H54 (cell line): ENCODE results near the gene TXNRD2.
A peak's percentile ranks its signal among the peaks of the same experiment; 100 is the strongest.
"Not testable (repeated sequence)": the region's sequence is repeated elsewhere in the genome, so short reads cannot be mapped to it uniquely, and the experiment has no call there.

Experiments used
- DNase-seq: peaks from one replicate; pipeline ENCODE4 v3.0.0; 2011; ENCODE audit warnings: low spot score, mixed read lengths; ENCODE audit not compliant: insufficient read length
- FAIRE-seq: peaks from 3 replicates; lab custom pipeline; 2011; peaks lifted over from hg19 to GRCh38; lab: Jason Lieb, UNC
- POLR2A ChIP-seq: IDR thresholded peaks from 2 replicates; pipeline ENCODE4 v1.6.1; 2011; ENCODE audit warnings: low read depth, mild to moderate bottlenecking, low read length

Gene TXNRD2

DNA sequence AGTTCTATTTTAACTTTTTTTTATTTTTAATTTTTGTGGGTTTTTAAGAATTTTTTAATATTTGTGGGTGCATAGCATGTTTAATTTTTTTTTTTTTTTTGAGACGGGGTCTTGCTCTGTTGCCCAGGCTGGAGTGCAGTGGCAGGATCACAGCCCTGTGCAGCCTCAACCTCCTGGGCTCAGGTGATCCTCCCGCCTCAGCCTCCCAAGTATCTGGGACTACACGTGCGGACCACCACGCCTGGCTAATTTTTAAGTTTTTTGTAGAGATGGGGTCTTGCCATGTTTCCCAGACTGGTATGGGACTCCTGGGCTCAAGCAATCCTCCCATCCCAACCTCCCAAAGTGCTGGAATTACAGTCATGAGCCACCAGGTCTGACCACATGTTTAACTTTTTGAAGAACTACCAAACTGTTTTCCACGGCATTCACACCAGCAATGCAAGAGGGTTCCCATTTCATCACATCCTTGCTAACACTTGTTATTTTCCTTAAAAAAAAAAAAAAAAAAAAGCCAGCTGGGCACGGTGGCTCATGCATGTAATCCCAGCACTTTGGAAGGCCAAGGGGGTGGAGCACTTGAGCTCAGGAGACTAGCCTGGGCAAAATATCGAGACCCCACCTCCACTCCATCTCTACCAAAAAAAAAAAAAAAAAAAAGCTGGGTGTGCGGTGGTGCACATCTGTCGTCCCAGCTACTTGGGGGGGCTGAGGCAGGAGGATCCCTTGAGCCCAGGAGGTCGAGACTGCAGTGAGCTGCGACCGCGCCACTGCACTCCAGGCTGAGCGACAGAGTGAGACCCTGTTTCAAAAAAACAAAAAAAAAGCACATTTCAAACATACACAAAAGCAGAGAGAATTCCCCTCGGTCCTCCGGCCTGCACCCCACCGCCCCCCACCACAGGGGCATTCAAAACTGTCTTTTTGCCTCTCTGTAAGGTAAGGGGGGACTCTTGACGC, 16.7 kb upstream of the TXNRD2 start:
- no peak for TF ChIP-seq POLR2A
- FAIRE-seq (no peak), DNase-seq (no peak)

GRCh38 chr22:19957445-19957844, 15.8 kb upstream of the TXNRD2 start:
- DNase-seq: no peak
- no peak for FAIRE-seq
- no peak for TF ChIP-seq POLR2A

DNA sequence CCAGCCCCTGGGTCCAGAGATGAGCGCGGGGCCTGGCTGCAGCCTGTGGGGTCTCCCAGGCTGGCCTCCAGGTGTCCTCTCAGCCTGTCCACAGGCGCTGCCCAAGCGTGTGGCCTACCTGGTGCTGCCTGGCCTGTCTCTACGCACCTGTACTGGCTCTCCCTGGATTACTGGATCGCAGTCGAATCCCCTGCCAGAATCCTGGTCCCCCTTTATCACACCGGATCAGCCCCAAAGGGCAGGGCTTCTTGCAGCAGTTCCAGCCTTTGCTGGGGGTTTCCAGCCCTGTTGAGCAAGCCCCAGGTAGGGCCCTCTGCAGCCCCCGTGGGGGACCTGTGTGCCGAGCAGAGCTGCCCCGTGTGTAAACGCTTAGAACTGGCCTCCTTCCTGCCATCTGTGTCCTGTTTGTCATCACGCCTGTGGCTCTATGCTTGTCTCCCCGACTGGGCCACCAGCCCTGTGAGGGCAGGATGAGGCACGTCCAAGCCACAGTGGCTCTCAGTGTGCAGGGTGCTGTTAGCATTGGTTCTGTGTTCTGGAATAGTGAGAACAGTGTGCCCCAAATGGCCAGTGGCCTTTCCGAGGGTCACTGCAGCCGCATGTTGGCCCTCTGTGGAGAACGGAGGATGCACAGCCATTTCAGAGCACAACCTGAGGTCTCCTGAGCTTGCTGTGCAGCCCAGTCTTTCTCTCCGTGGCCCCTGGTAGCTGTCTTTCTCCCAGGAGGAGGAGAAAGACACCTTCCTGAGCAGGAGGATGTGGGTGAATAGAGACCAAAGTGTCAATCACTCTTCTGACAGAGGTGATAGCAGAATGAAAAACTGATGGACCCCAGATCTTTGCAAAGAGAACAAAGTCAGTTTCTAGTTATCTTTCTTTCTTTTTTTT, 13.9 kb upstream of the TXNRD2 start:
- no peak for DNase-seq
- no peak for TF ChIP-seq POLR2A
- FAIRE-seq: no peak

DNA sequence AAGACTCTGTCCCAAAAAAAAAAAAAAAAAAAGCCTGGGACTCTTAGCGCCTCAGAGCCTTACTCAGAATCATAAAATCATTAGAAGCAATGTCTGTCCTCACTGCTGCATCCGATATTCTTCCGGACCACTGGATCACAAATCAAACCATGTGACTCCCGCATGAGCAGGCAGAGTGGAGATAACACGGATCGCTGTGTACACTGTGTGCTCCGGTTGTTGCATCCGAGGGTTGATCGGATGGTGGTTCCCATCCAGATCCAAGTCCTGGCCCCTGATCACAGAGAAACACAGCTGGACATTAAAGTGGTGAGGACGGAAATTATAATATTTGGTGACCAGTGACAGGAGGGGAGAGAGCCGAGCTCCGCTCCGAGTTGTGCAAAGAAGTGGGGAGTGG, 9.7 kb upstream of the TXNRD2 start:
- DNase-seq (no peak), FAIRE-seq (no peak)
- TF ChIP-seq POLR2A: no peak

DNA sequence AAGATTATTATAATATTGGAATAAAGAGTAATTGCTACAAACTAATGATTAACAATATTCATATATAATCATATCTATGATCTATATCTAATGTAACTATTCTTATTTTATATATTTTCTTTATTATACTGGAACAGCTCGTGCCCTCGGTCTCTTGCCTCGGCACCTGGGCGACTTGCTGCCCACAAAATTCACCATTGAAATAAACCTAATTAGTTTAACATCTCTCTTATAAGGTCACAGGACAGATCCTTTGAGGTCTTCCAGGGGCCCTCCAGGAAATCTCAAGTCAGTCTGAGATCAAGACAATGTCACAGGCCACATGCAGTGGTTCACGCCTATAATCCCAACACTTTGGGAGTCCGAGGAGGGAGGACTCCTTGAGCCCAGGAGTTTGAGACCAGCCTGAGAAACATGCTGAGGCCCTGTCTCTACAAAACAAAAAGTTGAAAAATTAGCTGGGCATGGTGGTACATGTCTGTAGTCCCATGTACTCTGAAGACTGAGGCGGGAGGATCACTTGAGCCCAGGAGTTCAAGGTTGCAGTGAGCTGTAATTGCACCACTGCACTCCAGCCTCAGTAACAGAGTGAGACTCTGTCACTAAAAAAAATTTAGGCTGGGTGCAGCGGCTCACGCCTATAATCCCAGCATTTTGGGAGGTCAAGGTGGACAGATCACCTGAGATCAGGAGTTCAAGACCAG, 6.6 kb upstream of the TXNRD2 start:
- FAIRE-seq: no peak
- no peak for TF ChIP-seq POLR2A

DNA sequence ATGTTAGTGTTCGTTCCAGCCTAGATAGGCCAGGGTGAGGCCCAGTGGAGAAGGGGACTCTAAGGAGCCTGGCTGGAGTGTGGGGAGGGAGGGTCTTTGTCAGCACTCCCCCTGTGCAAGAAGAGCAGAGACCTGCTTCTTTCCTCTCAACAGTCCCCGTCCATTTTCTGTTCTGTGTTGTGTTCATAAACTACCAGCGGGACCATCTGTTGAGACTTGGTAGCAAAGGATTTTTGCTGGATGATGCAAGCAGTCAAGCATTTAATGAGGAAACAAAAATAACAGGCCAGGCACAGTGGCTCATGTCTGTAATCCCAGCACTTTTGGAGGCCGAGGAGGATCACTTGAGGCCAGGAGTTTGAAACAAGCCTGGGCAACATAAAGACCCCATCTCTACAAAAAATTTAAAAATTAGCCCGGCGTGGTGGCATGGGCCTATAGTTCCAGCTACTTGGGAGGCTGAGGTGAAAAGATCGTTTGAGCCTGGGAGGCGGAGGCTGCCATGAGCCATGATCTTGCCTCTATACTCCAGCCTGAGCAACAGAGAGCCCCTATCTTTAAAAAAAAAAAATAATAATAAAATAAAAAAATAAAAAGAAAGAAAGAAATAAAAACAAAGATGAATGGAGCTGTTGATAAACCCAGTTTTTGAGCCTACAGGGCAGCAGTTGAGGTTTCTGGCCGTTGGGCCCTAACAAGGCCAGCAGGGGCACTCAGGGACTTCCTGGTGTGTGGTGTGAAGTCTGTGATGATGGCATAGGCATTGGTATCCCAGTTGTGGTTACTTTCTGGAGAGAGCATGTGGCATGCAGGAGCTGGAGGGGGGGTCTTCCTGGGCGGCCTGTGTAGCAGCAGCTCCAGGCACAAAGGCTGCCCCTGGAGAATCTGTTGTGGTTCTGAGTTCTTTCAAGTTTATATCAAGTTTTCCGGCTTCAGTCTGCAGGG, 1.7 kb upstream of the TXNRD2 start:
- no peak for TF ChIP-seq POLR2A
- DNase-seq (peak; percentile 44), FAIRE-seq (peak; percentile 41)

More for the DNA sequence above, 6.6 kb upstream of the TXNRD2 start:
- no peak for DNase-seq

GRCh38 chr22:19942157-19943081, 801 bp upstream of the TXNRD2 start:
- no peak for FAIRE-seq
- TF ChIP-seq POLR2A: no peak
- DNase-seq: no peak

DNA sequence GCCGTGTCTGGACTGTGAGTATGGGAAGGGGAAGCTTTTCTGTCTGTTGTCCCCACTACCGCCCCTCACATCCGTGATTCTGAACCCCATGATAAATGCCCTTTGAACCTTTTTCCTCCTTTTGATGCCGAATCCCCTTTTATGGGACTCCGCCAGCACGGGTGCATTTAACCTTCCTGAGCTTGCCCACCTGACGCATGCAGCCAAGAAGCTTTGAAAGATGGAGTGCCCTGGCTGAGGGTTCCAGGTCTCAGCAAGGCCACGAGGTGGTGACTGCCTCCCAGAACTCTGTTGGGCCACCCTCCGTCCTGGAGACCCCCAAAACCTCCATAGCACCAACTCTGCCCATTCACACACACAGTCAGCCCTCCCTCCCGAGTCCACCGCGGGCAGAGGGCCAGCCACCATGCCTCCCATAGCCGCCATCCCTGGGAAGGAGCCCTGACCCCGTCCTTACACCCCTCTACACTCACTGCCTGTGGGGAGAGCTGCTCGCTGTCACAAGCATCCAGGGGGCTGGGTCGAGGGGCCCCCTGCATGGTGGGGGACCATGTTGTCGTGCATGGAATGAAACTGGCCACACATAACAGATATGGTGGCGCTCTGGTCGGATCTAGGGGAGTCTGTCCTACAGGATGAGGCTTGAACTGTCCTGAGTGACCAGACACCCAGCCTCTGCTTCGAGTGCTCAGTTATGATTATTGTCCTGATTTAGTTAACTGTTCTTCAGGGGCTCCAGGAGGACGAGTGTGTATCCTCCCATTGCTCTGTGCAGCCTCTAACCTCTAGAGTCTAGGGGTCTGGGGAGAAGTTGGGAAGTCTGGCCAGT, 868 bp downstream of the TXNRD2 start:
- no peak for TF ChIP-seq POLR2A
- FAIRE-seq (no peak), DNase-seq (no peak)

DNA sequence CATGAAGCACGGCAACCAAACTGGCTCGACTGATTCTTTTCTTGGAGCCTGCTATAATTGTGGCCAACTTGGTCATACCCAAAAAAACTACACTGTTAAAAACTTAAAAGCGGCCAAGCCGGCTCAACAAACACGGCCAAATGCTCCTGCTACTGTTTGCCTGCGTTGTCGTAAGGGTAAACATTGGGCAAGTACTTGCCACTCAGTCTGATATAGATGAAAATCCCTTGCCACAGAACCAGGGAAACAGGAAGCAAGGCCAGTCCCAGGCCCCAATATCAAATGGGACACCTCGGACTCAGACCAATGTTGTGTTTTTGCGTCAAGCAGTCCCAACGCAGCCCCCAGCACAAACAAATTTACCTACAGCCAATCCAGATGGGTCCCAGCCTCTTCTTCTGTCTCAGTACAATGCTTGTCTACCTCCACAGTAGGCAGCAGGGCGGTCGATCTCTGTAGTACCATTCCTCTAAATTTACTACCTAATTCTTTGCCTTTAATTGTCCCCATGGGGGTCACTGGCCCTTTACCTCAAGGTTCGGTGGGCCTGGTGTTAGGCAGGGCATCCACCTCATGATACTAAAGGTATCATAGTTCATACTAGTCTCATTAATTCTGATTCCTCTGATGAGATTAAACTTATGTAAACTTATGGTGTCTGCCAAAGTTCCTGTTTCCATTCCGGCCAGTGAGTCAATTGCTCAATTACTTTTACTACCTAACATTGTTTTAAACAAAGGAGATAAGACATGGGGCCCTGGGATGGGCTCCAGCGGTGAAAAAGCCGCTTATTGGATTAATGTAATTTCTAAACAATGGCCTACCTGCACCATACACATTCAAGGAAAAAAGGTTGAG, 3.8 kb downstream of the TXNRD2 start:
- FAIRE-seq (no peak), DNase-seq (no peak)
- no peak for TF ChIP-seq POLR2A

- no peak for TF ChIP-seq POLR2A
- no peak for DNase-seq
- FAIRE-seq: no peak
Measured at GRCh38 chr22:19936513-19936912, 5.1 kb downstream of the TXNRD2 start.

DNA sequence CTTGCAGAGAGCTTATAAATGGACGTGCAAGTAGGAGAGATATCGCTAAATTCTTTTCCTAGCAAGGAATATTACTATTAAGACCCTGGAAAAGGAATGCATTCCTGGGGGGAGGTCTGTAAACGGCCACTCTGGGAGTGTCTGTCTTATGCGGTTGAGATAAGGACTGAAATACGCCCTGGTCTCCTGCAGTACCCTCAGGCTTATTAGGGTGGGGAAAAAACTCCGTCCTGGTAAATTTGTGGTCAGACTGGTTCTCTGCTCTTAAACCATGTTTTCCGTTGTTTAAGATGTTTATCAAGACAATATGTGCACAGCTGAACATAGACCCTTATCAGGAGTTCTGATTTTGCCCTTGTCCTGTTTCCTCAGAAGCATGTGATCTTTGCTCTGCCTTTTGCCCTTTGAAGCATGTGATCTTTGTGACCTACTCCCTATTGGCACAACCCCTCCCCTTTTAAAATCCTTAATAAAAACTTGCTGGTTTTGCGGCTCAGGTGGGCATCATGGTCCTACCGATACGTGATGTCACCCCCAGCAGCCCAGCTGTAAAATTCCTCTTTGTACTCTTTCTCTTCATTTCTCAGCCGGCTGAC, 6.4 kb downstream of the TXNRD2 start:
- DNase-seq, FAIRE-seq: not testable (repeated sequence)
